ENCODE results near the gene MXI1. TPM values are rescaled to one million over a fixed set of nuclear protein-coding genes. Genes with fewer than 3 reads are reported as not detected.
"Not testable (repeated sequence)": the region's sequence is repeated elsewhere in the genome, so short reads cannot be mapped to it uniquely, and the experiment has no call there.

Gene MXI1
- total and polyA plus RNA-seq, 4 donors = 11.2 to 55.8 (median 18.7) TPM

DNA sequence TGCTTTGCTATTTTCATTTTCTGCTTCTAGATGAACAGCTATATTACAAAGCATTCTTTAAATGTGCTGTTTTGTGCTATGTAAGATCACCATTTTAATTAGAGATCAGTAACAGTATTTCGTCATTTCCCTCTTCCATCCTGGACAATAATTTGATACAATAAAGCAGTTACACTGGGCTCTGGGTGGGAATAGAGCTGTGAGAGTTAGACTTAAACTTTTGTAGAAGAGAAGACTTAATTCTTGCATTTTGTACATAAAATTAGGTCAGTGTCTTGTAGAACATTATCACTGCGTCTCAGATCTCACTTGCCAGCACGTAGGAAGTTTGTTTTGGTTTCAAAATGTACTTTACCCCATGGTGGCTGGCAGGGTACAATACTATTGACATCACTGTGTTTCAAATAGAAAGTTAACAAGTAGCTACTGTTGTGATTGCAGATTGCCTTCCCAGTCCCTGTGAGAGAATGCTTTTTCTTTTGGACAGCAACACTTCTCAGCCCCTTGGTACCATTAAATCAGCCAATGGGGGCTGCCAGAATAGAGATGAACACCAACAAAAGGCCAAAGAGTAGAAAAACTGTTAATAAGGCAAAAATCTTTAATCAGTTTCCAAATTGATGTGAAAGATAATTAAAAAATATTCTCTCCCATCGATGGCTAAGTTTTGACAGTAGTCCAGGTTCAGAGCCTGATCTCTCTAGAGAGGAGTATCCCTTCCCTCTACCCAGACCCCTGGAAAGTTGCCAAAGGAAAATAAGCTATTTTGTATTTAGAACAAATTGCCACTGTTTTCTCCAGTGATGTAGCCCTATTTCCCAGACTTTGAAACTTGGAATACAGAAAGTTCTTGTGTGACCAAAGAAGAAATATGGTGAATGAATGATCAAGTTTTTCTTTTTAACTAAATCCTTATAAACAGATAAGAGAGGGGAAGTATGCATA lies 62.2 kb downstream of the MXI1 start:
- WGBS, 2 donors = 22 to 33% methylated on average over 4 of the region's 4 CpGs
- H3K36me3 ChIP-seq (ENCODE audit: control insufficient read depth in 4 of 4, insufficient read depth in 4 of 4, low read length in 4 of 4) = no peaks in the 10 kb centered on the region
- H3K27me3 ChIP-seq (ENCODE audit: control insufficient read depth in 3 of 3, insufficient read depth in 3 of 3, low read length in 2 of 3) = no peaks in the 10 kb centered on the region
- H3K4me3 ChIP-seq = no peak overlapping the region
- no peaks in the 10 kb centered on the region for H3K9me3 ChIP-seq (ENCODE audit: control insufficient read depth in 4 of 4, insufficient read depth in 3 of 4, low read length in 3 of 4)
- peak; percentile 21 to 73 (median 64) for DNase-seq
- H3K9ac ChIP-seq (ENCODE audit: insufficient read depth in 1 of 2, low read length in 2 of 2) = peak overlapping the region in 1 of 2 donors; percentile 55
- TF ChIP-seq, protein P1, sequence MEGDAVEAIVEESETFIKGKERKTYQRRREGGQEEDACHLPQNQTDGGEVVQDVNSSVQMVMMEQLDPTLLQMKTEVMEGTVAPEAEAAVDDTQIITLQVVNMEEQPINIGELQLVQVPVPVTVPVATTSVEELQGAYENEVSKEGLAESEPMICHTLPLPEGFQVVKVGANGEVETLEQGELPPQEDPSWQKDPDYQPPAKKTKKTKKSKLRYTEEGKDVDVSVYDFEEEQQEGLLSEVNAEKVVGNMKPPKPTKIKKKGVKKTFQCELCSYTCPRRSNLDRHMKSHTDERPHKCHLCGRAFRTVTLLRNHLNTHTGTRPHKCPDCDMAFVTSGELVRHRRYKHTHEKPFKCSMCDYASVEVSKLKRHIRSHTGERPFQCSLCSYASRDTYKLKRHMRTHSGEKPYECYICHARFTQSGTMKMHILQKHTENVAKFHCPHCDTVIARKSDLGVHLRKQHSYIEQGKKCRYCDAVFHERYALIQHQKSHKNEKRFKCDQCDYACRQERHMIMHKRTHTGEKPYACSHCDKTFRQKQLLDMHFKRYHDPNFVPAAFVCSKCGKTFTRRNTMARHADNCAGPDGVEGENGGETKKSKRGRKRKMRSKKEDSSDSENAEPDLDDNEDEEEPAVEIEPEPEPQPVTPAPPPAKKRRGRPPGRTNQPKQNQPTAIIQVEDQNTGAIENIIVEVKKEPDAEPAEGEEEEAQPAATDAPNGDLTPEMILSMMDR (IDR thresholded peaks at IDR 0.05; ENCODE audit: control extremely low read depth, extremely low read depth) = no peak
- peak; percentile 34 for ATAC-seq (ENCODE audit: insufficient read depth, low FRiP score)
- peaks cover 0 to 36% (median 16%) of the 10 kb centered on the region in 5 donors for H3K4me1 ChIP-seq (ENCODE audit: control insufficient read depth in 5 of 5, insufficient read depth in 5 of 5, low read length in 5 of 5)
- peak overlapping the region; percentile 20 to 87 for H3K27ac ChIP-seq (ENCODE audit: low read depth in 1 of 2, low read length in 1 of 2)

DNA sequence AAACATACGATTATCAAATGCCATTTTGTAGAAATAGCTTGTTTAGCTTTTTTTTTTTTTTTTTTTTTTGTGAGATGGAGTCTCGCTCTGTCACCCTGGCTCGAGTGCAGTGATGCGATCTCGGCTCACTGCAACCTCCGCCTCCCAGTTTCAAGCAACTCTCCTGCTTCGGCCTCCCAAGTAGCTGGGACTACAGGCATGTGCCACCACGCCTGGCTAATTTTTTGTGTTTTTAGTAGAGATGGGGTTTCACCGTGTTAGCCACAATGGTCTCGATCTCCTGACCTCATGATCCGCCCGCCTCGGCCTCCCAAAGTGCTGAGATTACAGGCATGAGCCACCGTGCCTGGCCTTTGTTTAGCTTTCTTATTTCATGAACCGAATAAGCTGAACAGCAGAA lies 65.6 kb downstream of the MXI1 start:
- not testable (repeated sequence) for H3K36me3 ChIP-seq (ENCODE audit: control insufficient read depth in 4 of 4, insufficient read depth in 4 of 4, low read length in 4 of 4); H3K9me3 ChIP-seq (ENCODE audit: control insufficient read depth in 4 of 4, insufficient read depth in 3 of 4, low read length in 3 of 4); ATAC-seq (ENCODE audit: insufficient read depth, low FRiP score); H3K27me3 ChIP-seq (ENCODE audit: control insufficient read depth in 3 of 3, insufficient read depth in 3 of 3, low read length in 2 of 3); H3K9ac ChIP-seq (ENCODE audit: insufficient read depth in 1 of 2, low read length in 2 of 2); H3K4me3 ChIP-seq; DNase-seq
- WGBS, 2 donors = 87 to 89% methylated on average over 15 of the region's 15 CpGs
- peak overlapping the region in 1 of 2 donors; percentile 53 for H3K27ac ChIP-seq (ENCODE audit: low read depth in 1 of 2, low read length in 1 of 2)
- peaks cover 0 to 41% (median 19%) of the 10 kb centered on the region in 5 donors for H3K4me1 ChIP-seq (ENCODE audit: control insufficient read depth in 5 of 5, insufficient read depth in 5 of 5, low read length in 5 of 5)

DNA sequence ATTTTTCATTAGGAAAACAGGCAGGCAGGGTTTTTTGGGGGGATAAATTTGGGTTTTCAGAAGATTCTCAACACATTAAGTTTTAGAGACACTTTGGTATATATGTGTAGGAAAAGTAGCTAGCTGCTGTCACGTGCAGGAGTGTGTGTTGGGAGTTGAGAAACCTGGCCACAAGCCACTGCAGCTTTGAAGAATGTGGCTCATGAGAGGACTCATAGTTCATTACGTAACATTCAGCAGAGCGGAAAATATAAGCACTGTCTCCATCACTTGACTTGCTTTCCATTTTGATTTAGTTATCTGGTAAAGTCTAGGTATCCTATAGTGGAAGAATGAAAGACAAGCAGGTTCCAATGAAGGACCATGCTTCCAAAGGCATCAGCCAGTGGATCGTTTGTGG lies 66.1 kb downstream of the MXI1 start:
- DNase-seq (peak; percentile 81 to 95 (median 90)), ATAC-seq (ENCODE audit: insufficient read depth, low FRiP score) (no peak)
- Histone ChIP-seq H3K4me1 (ENCODE audit: control insufficient read depth in 5 of 5, insufficient read depth in 5 of 5, low read length in 5 of 5) (peaks cover 0 to 40% (median 22%) of the 10 kb centered on the region in 5 donors), H3K27ac (ENCODE audit: low read depth in 1 of 2, low read length in 1 of 2) (peak overlapping the region in 1 of 2 donors; percentile 78), H3K4me3 (no peak overlapping the region), H3K9ac (ENCODE audit: insufficient read depth in 1 of 2, low read length in 2 of 2) (no peak overlapping the region), H3K36me3 (ENCODE audit: control insufficient read depth in 4 of 4, insufficient read depth in 4 of 4, low read length in 4 of 4) (no peaks in the 10 kb centered on the region), H3K27me3 (ENCODE audit: control insufficient read depth in 3 of 3, insufficient read depth in 3 of 3, low read length in 2 of 3) (no peaks in the 10 kb centered on the region), H3K9me3 (ENCODE audit: control insufficient read depth in 4 of 4, insufficient read depth in 3 of 4, low read length in 3 of 4) (no peaks in the 10 kb centered on the region)
- 26 to 45% methylated on average over 4 of the region's 4 CpGs for WGBS, 2 donors
- TF ChIP-seq, protein P1 (IDR thresholded peaks at IDR 0.05; ENCODE audit: control extremely low read depth, extremely low read depth) = no peak

DNA sequence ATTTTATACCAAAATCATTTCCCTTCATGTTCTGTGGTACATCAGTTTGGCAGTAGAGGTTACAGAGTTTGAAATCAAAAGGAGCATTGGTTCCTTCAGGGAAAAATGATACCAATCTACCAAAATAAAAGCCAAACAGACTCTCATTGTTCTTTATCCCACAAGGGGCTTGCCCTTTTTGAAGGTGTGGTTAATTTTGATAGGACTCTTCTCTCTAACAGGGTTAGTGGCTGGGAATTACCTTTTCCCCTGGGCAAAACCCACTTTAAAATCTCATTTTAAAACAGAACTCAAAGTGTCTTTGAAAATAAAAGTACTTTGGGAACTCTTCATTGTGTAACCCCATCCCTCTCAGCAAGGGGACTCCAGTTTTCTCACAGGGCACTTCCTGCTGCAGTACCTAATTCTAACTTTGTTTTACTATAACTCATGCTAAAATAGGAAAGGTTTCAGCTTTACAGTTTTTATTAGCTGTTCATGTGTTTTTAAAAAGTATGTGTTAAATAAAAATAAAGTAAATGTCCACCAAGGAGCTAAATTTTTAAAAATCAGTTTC lies 66.7 kb downstream of the MXI1 start:
- Histone ChIP-seq H3K4me1 (ENCODE audit: control insufficient read depth in 5 of 5, insufficient read depth in 5 of 5, low read length in 5 of 5) (peaks cover 0 to 40% (median 21%) of the 10 kb centered on the region in 5 donors), H3K9me3 (ENCODE audit: control insufficient read depth in 4 of 4, insufficient read depth in 3 of 4, low read length in 3 of 4) (no peaks in the 10 kb centered on the region), H3K36me3 (ENCODE audit: control insufficient read depth in 4 of 4, insufficient read depth in 4 of 4, low read length in 4 of 4) (no peaks in the 10 kb centered on the region), H3K27me3 (ENCODE audit: control insufficient read depth in 3 of 3, insufficient read depth in 3 of 3, low read length in 2 of 3) (no peaks in the 10 kb centered on the region), H3K27ac (ENCODE audit: low read depth in 1 of 2, low read length in 1 of 2) (peak overlapping the region in 1 of 2 donors; percentile 78), H3K9ac (ENCODE audit: insufficient read depth in 1 of 2, low read length in 2 of 2) (no peak overlapping the region), H3K4me3 (no peak overlapping the region)
- ATAC-seq (ENCODE audit: insufficient read depth, low FRiP score) (no peak), DNase-seq (no peak)
- TF ChIP-seq, protein P1 (IDR thresholded peaks at IDR 0.05; ENCODE audit: control extremely low read depth, extremely low read depth) = no peak

Measured in lung (tissue), 12 donors.